Endodermal cell (in vitro differentiated cells): ENCODE measurements around the gene RPTOR. TPM values are rescaled to one million over a fixed set of nuclear protein-coding genes. Genes with fewer than 3 reads are reported as not detected.

ENCODE experiments used
- DNase-seq: peaks from one replicate; pipeline ENCODE4 v3.0.0-alpha.2; 2017
- H3K27ac ChIP-seq: 2 replicates; pipeline ENCODE4 v1.5.1; 2013; ENCODE audit warnings: mild to moderate bottlenecking, low read depth, low read length, moderate library complexity
- H3K27me3 ChIP-seq: 2 replicates; pipeline ENCODE4 v1.6.1; 2013; ENCODE audit warnings: mild to moderate bottlenecking, low read length, moderate library complexity; ENCODE audit not compliant: insufficient read depth, control insufficient read depth, poor library complexity, severe bottlenecking
- H3K36me3 ChIP-seq: 2 replicates; pipeline ENCODE4 v1.7.0; 2013; ENCODE audit warnings: mild to moderate bottlenecking, low read length, moderate library complexity; ENCODE audit not compliant: control insufficient read depth, insufficient read depth
- H3K4me1 ChIP-seq: one replicate; pipeline ENCODE4 v1.7.0; 2013; ENCODE audit warnings: low read length; ENCODE audit not compliant: control insufficient read depth, insufficient read depth
- H3K4me3 ChIP-seq: 2 replicates; pipeline ENCODE4 v1.5.1; 2013; ENCODE audit warnings: mild to moderate bottlenecking, low read length, moderate library complexity
- H3K9ac ChIP-seq: 2 replicates; pipeline ENCODE4 v1.6.1; 2013; ENCODE audit warnings: mild to moderate bottlenecking, low read length, moderate library complexity; ENCODE audit not compliant: poor library complexity, severe bottlenecking; ENCODE audit errors: extremely low read depth
- H3K9me3 ChIP-seq: 2 replicates; pipeline ENCODE4 v1.6.1; 2013; ENCODE audit warnings: mild to moderate bottlenecking, low read length, moderate library complexity; ENCODE audit not compliant: control insufficient read depth
- H3K27ac Mint-ChIP-seq: 2 replicates; pipeline ENCODE4 v1.8.0; 2020; ENCODE audit warnings: mixed read lengths
- H3K27me3 Mint-ChIP-seq: 2 replicates; pipeline ENCODE4 v1.8.0; 2021; ENCODE audit warnings: mild to moderate bottlenecking, mixed read lengths; ENCODE audit not compliant: insufficient read depth
- H3K36me3 Mint-ChIP-seq: 2 replicates; pipeline ENCODE4 v1.8.0; 2020; ENCODE audit warnings: low read depth, mixed read lengths
- H3K4me1 Mint-ChIP-seq: 2 replicates; pipeline ENCODE4 v1.8.0; 2020; ENCODE audit warnings: mixed read lengths
- H3K4me3 Mint-ChIP-seq: 2 replicates; pipeline ENCODE4 v1.8.0; 2020; ENCODE audit warnings: mild to moderate bottlenecking, moderate library complexity, mixed read lengths
- H3K9me3 Mint-ChIP-seq: 2 replicates; pipeline ENCODE4 v1.8.0; 2020; ENCODE audit warnings: mild to moderate bottlenecking, mixed read lengths
- CTCF ChIP-seq: fragments of 200-600 bp; sonication (generic); conservative IDR thresholded peaks from 2 replicates; pipeline ENCODE4 v1.5.0; 2021; ENCODE audit warnings: antibody characterized with exemption, mild to moderate bottlenecking
- WGBS, 2 experiments: methylation state at CpG; one replicate each; pipeline versions ENCODE4 v1.1.5 to v1.1.7; 2013; ENCODE audit warnings: missing lambda C conversion rate in 2 of 2, mixed read lengths in 1 of 2; ENCODE audit not compliant: insufficient coverage in 1 of 2, insufficient read length in 1 of 2; 5-methylcytosine and 5-hydroxymethylcytosine counted together
- total RNA-seq, 2 donors: library from RNA; stranded (reverse); fragmentation: NEBNext Ultra II Directional in 1 of 2; extraction: Animal tissue kit (Norgen Biotek cat#: 25700) in 1 of 2; gene quantifications; 2 replicates in 1 of 2; 3 replicates in 1 of 2; pipeline ENCODE4 v1.2.1, GENCODE V29; 2021

RPTOR gene
- total RNA-seq, 2 donors from 2014 or later, result 45.1 to 53.4 TPM

- Histone ChIP-seq H3K27me3 (no peaks in the 10 kb centered on the region), H3K4me1 (no peaks in the 10 kb centered on the region), H3K9me3 (no peaks in the 10 kb centered on the region), H3K4me3 (no peak overlapping the region), H3K27ac (no peak overlapping the region), H3K9ac (no peak overlapping the region), H3K36me3 (peaks cover 23% of the 10 kb centered on the region)
- Mint-ChIP-seq H3K4me3 (no peak overlapping the region), H3K27me3 (no peaks in the 10 kb centered on the region), H3K27ac (no peak overlapping the region), H3K36me3 (peaks cover 13% of the 10 kb centered on the region), H3K9me3 (no peaks in the 10 kb centered on the region), H3K4me1 (peaks cover 8% of the 10 kb centered on the region)
- peak; percentile 74 for DNase-seq
- peak; percentile 65 for TF ChIP-seq CTCF
- 83 to 92% methylated on average over 1 to 5 of the region's 5 CpGs for WGBS, 2 experiments
These were observed 211.2 kb downstream of the RPTOR start for GRCh38 chr17:80755650-80756405.

GRCh38 chr17:80758481-80759376, 214.1 kb downstream of the RPTOR start:
- Histone ChIP-seq H3K27me3 (no peaks in the 10 kb centered on the region), H3K36me3 (peaks cover 23% of the 10 kb centered on the region), H3K27ac (no peak overlapping the region), H3K9me3 (no peaks in the 10 kb centered on the region), H3K9ac (no peak overlapping the region), H3K4me3 (no peak overlapping the region), H3K4me1 (no peaks in the 10 kb centered on the region)
- no peaks in the 10 kb centered on the region for H3K9me3 Mint-ChIP-seq
- DNase-seq, result peak; percentile 42
- no peaks in the 10 kb centered on the region for H3K4me1 Mint-ChIP-seq
- no peaks in the 10 kb centered on the region for H3K27me3 Mint-ChIP-seq
- WGBS, 2 experiments, result 94% methylated on average over 14 to 18 of the region's 18 CpGs
- H3K36me3 Mint-ChIP-seq, result peaks cover 10% of the 10 kb centered on the region
- peak overlapping the region; percentile 74 for H3K27ac Mint-ChIP-seq
- H3K4me3 Mint-ChIP-seq, result no peak overlapping the region
- TF ChIP-seq CTCF, result no peak

GRCh38 chr17:80759377-80759673, 214.7 kb downstream of the RPTOR start:
- Histone ChIP-seq H3K4me3 (no peak overlapping the region), H3K27me3 (no peaks in the 10 kb centered on the region), H3K4me1 (no peaks in the 10 kb centered on the region), H3K36me3 (peaks cover 19% of the 10 kb centered on the region), H3K9ac (no peak overlapping the region), H3K9me3 (no peaks in the 10 kb centered on the region), H3K27ac (no peak overlapping the region)
- no peaks in the 10 kb centered on the region for H3K9me3 Mint-ChIP-seq
- no peak overlapping the region for H3K4me3 Mint-ChIP-seq
- no peaks in the 10 kb centered on the region for H3K27me3 Mint-ChIP-seq
- DNase-seq, result no peak
- H3K27ac Mint-ChIP-seq, result no peak overlapping the region
- TF ChIP-seq CTCF, result no peak
- peaks cover 5% of the 10 kb centered on the region for H3K36me3 Mint-ChIP-seq
- 100% methylated on average over 2 of the region's 2 CpGs; no CpG with 5 or more reads in 1 of the 2 experiments for WGBS, 2 experiments
- H3K4me1 Mint-ChIP-seq, result no peaks in the 10 kb centered on the region
